NOMO-1 treated with DMSO at 0.1 percent for 48 hours (cell line): ENCODE measurements around the gene SAMD4B.
"Not testable (repeated sequence)": the region's sequence is repeated elsewhere in the genome, so short reads cannot be mapped to it uniquely, and the experiment has no call there.

Experiments
- DNase-seq: peaks from one replicate; lab custom pipeline; 2025; ENCODE audit not compliant: unreplicated experiment; lab: John Stamatoyannopoulos, UW

The SAMD4B gene

GRCh38 chr19:39333507-39333906 is 8.7 kb upstream of the SAMD4B start:
- no peak for DNase-seq

DNA sequence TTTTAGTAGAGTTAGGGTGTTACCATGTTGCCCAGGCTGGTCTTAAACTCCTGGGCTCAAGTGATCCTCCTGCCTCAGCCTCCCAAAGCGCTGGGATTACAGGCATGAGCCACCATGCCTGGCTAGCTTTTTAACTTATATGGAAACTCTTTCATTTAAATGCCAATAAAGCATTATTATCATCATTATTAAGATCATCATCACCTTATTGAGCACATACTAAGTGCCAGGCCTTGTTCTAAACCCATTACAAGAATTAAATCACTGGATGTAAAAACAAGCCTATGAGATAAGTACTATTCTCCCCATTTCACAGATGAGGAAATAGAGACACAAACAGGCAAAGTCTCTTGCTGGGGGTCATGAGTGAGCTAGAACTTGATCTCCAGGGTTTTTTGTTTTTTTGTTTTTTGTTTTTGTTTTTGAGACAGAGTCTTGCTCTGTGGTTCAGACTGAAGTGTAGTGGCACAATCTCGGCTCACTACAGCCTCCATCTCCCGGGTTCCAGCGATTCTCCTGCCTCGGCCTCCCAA is 7.7 kb upstream of the SAMD4B start:
- no peak for DNase-seq

GRCh38 chr19:39335168-39335548 is 7.1 kb upstream of the SAMD4B start:
- DNase-seq, result peak; percentile 18

GRCh38 chr19:39336483-39336882 is 5.7 kb upstream of the SAMD4B start:
- DNase-seq, result no peak

GRCh38 chr19:39339674-39340073 is 2.5 kb upstream of the SAMD4B start:
- no peak for DNase-seq

GRCh38 chr19:39340156-39340555 is 2.1 kb upstream of the SAMD4B start:
- not testable (repeated sequence) for DNase-seq

GRCh38 chr19:39341129-39341718 is 997 bp upstream of the SAMD4B start:
- DNase-seq, result peak; percentile 42

DNA sequence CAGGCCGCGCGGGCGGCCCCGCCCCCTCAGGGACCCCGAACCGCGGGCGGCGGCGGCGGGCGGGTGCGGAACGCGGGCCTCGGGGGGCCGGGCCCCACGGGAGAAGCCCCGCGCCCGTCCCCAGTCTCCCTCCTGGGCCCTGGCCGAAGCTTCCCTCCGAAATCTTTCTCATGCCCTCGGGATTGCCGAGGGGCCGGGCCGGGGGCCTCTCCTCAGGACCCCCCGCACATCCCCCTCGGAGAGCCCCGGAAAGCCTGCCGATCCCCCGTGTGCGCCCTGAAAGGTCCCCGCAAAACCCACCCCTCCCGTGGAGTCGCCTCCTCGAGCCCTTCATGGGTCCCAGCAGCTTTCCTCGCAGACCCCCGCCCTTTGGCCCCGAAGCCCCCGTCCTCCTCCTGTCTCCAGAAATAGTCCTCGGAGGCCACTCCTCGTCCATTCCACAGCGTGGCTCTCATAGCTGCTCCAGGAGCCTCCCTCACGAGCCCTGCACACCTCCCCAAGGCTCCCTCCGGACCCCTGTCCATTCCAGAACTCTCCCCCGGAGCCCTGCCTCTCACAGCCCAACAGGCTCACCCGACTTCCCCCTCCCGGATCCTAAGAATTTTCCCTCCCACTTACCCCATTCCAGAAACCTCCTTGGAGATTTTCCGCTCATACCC is 555 bp downstream of the SAMD4B start:
- DNase-seq, result no peak

- no peak for DNase-seq
Measured at GRCh38 chr19:39345956-39346355, 3.7 kb downstream of the SAMD4B start.

GRCh38 chr19:39347332-39348164 is 5.3 kb downstream of the SAMD4B start:
- DNase-seq, result no peak

DNA sequence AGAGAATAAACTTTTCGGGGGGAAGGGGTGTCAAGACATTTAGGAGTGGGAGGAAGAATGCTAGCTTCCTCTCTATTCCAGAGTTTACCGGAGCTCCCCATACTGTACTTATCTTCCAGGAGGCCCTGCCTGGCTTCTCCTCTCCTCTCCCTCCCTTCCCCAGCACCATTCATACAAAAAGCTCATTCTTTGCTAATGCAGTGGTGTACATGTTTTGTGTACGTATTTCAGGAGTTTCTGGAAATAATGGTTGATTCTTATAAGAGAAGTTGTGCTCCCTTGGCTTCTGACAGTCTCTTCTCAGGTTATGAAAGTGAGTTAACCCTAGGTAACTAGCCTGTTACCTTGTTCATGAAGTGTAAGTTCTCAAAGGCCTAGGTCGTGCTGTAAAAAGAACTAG is 7.1 kb downstream of the SAMD4B start:
- DNase-seq, result no peak

- DNase-seq, result no peak
Measured at GRCh38 chr19:39350156-39350555, 7.9 kb downstream of the SAMD4B start.

DNA sequence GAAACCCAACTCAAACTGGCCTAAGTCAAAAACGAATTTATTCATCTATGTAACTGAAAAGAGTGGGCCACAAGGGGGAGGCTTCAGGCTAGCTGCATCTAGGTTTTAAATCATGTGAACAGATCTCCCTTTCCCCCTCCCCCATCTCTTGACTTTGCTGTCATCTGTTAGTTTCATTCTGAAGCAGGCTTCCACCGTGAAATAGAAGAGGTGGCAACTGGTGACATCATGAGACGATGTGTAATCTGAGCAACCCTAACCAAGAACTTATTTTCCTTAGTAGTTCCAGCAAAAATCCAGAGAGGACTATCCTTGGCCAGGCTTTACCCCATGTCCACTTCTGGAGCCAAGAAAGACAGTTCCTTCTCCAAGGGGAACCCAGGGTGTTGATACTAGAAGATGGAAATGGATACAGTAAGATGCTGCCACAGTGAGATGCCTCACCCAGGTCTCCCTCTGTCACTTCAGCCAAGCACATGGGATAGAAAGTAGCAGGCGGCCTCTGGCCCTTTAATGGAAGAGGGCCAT is 9.4 kb downstream of the SAMD4B start:
- no peak for DNase-seq

DNA sequence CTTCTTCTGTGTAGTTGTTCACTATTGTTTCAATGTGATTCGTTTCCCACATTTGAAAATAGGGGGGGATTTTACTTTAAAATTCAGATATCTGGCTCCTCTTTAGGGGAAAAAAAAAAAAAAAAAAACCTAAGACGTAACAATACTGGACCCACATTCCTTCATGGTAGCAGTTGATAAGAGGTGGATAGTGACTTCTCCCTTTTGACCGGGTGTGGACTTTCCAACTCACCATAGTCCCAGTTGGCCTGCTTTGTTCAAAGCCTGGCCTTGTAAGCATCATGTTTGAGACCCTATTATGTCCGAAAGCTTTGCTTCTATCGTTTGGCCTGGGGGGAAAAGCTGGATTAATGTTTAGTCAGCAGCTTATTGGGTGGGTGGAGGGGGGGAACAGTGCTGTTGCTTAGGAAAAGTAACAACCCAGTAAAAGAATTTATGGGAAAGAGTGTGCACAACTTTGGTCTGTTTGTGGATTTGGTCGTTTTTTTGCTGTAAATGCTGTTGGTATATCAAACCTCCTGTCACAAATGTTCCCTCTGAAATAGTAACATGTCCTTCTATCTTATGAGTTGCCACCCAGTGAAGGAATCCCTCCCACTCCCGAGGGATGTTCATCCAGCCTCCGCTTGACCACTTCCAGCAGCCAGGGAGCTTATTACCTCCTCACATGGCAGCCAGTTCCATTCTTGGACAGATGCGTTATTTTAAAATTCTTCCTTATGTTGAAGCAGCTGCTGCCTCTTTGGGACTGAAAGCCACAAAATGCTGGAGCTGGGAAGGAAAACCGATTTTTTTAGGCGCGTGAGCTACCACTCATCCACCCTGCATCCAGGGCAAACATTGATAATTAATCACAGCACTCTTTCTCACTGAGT is 10.4 kb downstream of the SAMD4B start:
- no peak for DNase-seq

- DNase-seq, result no peak
Measured at GRCh38 chr19:39355253-39355652, 13.0 kb downstream of the SAMD4B start.

DNA sequence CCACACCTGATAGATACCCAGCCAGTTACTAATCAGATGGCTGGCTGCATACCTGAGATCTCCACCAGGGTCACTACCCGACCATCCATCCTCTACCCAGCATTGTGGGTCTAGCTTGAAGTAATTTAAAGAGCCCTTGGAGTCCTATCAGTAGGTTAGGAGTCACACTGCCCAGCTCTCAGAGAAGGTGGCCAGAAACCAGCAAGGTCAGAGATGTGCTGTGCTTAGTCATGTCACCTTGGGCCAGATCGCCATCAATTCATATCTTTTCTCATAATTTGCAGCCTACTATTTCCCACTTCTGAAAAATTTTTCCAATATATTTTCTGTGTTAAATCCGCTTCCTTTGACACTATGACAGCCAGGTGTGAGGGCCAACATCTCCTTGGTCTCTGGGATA is 13.9 kb downstream of the SAMD4B start:
- no peak for DNase-seq

- no peak for DNase-seq
Measured at GRCh38 chr19:39356647-39357046, 14.4 kb downstream of the SAMD4B start.

DNA sequence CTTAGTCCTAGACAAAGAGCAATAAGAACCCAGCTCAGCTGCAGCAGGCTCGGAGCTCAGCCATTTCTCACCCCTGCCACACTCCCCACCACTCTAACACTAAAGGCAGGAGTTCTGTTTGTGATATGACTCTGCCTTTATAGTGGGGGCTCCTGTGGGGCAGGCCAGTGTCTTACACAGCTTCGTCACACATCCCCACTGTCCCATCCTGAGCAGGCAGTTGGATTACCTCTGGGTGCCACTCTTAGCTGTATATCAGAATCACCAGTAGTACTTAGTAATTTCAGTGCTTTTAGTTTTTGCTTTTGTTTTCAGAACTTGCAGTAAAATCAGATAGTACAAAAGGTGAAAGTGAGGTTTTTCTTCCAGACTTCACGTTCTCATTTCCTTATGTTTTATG is 16.8 kb downstream of the SAMD4B start:
- DNase-seq, result no peak

- no peak for DNase-seq
Measured at GRCh38 chr19:39360599-39360998, 18.4 kb downstream of the SAMD4B start.
